Measurements from ENCODE around the gene MAPK13.

The MAPK13 gene

DNA sequence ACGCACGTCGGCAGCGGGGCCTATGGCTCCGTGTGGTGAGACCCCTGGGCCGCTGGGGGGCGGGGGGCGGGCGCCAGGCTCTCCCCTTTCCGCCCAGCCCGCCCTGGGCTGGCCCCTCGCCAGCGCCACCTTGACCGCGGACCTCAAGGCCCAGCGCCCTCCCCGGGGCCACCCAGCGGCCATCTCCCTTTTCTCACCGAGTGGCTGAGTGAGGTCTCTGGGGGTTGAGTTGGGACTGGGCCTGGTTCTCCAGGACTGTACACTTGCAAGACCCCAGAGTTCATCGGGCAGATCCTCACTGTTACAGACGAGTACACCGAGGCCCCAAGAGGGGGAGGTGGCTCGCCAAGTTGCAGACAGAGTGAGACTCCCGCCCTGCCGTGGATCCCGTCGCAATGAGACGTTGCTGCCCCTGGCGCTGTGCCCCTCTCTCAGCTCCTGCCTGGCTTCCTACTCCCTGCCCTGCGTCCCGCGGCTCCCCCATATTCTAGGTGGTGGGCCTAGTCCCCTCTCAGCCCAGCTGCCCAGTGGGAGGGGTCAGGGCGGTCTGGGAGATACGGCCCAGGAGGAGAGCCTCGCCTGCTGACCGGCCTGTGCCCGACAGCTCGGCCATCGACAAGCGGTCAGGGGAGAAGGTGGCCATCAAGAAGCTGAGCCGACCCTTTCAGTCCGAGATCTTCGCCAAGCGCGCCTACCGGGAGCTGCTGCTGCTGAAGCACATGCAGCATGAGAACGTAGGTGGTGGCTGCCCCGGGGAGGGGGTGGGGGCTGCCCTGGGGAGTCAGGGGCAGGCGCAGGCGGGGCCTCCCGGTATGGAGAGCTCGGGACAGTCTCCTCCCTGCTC lies 576 bp downstream of the MAPK13 start (continued):
- TF ChIP-seq, protein P1, sequence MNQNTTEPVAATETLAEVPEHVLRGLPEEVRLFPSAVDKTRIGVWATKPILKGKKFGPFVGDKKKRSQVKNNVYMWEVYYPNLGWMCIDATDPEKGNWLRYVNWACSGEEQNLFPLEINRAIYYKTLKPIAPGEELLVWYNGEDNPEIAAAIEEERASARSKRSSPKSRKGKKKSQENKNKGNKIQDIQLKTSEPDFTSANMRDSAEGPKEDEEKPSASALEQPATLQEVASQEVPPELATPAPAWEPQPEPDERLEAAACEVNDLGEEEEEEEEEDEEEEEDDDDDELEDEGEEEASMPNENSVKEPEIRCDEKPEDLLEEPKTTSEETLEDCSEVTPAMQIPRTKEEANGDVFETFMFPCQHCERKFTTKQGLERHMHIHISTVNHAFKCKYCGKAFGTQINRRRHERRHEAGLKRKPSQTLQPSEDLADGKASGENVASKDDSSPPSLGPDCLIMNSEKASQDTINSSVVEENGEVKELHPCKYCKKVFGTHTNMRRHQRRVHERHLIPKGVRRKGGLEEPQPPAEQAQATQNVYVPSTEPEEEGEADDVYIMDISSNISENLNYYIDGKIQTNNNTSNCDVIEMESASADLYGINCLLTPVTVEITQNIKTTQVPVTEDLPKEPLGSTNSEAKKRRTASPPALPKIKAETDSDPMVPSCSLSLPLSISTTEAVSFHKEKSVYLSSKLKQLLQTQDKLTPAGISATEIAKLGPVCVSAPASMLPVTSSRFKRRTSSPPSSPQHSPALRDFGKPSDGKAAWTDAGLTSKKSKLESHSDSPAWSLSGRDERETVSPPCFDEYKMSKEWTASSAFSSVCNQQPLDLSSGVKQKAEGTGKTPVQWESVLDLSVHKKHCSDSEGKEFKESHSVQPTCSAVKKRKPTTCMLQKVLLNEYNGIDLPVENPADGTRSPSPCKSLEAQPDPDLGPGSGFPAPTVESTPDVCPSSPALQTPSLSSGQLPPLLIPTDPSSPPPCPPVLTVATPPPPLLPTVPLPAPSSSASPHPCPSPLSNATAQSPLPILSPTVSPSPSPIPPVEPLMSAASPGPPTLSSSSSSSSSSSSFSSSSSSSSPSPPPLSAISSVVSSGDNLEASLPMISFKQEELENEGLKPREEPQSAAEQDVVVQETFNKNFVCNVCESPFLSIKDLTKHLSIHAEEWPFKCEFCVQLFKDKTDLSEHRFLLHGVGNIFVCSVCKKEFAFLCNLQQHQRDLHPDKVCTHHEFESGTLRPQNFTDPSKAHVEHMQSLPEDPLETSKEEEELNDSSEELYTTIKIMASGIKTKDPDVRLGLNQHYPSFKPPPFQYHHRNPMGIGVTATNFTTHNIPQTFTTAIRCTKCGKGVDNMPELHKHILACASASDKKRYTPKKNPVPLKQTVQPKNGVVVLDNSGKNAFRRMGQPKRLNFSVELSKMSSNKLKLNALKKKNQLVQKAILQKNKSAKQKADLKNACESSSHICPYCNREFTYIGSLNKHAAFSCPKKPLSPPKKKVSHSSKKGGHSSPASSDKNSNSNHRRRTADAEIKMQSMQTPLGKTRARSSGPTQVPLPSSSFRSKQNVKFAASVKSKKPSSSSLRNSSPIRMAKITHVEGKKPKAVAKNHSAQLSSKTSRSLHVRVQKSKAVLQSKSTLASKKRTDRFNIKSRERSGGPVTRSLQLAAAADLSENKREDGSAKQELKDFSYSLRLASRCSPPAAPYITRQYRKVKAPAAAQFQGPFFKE (tag by site-specific recombination; IDR thresholded peaks at IDR 0.05; ENCODE audit: borderline replicate concordance): no peak
- TF ChIP-seq ZBTB20 (tag by site-specific recombination; IDR thresholded peaks at IDR 0.05) (peak; percentile 30; the same call in 1 of the 2 replicates), ZNF391 (tag by site-specific recombination; IDR thresholded peaks at IDR 0.05; ENCODE audit: borderline replicate concordance, low read depth) (no peak), SP3 (tag by site-specific recombination; IDR thresholded peaks at IDR 0.05) (peak; percentile 67), ZEB2 (tag by site-specific recombination; IDR thresholded peaks at IDR 0.05) (peak; percentile 24; the same call in 1 of the 2 replicates), ZBTB8A (tag by site-specific recombination; IDR thresholded peaks at IDR 0.05) (peak; percentile 90), ZSCAN30 (tag by site-specific recombination; IDR thresholded peaks at IDR 0.05) (peak; percentile 79), GLIS2 (tag by site-specific recombination; IDR thresholded peaks at IDR 0.05) (peak; percentile 75), ZNF423 (tag by site-specific recombination; IDR thresholded peaks at IDR 0.05) (peak; percentile 74; the same call in 1 of the 2 replicates), WT1 (tag by site-specific recombination; IDR thresholded peaks at IDR 0.05) (peak; percentile 21; the same call in 1 of the 2 replicates), ZNF585B (tag by site-specific recombination; IDR thresholded peaks at IDR 0.05) (no peak), GLIS1 (tag by site-specific recombination; IDR thresholded peaks at IDR 0.05) (peak; percentile 60), SP2 (tag by site-specific recombination; IDR thresholded peaks at IDR 0.05) (peak; percentile 45), ZNF560 (tag by site-specific recombination; IDR thresholded peaks at IDR 0.05; ENCODE audit: borderline replicate concordance) (no peak), KLF8 (tag by site-specific recombination; IDR thresholded peaks at IDR 0.05) (peak; percentile 60; the same call in 1 of the 2 replicates), ZBTB17 (tag by site-specific recombination; IDR thresholded peaks at IDR 0.05) (peak; percentile 88), ZNF76 (tag by site-specific recombination; IDR thresholded peaks at IDR 0.05; ENCODE audit: borderline replicate concordance, low read depth) (peak; percentile 31; the same call in 1 of the 2 replicates), ZBTB48 (tag by site-specific recombination; IDR thresholded peaks at IDR 0.05) (peak; percentile 66), ZNF2 (tag by site-specific recombination; IDR thresholded peaks at IDR 0.05) (0 out of 2 replicates have a peak, but pooled peaks have one; percentile 27), ZFHX2 (tag by site-specific recombination; conservative IDR thresholded peaks at IDR 0.05) (peak; percentile 73)
- TF ChIP-seq, protein P2, sequence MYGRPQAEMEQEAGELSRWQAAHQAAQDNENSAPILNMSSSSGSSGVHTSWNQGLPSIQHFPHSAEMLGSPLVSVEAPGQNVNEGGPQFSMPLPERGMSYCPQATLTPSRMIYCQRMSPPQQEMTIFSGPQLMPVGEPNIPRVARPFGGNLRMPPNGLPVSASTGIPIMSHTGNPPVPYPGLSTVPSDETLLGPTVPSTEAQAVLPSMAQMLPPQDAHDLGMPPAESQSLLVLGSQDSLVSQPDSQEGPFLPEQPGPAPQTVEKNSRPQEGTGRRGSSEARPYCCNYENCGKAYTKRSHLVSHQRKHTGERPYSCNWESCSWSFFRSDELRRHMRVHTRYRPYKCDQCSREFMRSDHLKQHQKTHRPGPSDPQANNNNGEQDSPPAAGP (tag by site-specific recombination; IDR thresholded peaks at IDR 0.05): 0 out of 2 replicates have a peak, but pooled peaks have one; percentile 33
- TF ChIP-seq, protein P3, sequence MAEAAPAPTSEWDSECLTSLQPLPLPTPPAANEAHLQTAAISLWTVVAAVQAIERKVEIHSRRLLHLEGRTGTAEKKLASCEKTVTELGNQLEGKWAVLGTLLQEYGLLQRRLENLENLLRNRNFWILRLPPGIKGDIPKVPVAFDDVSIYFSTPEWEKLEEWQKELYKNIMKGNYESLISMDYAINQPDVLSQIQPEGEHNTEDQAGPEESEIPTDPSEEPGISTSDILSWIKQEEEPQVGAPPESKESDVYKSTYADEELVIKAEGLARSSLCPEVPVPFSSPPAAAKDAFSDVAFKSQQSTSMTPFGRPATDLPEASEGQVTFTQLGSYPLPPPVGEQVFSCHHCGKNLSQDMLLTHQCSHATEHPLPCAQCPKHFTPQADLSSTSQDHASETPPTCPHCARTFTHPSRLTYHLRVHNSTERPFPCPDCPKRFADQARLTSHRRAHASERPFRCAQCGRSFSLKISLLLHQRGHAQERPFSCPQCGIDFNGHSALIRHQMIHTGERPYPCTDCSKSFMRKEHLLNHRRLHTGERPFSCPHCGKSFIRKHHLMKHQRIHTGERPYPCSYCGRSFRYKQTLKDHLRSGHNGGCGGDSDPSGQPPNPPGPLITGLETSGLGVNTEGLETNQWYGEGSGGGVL (tag by site-specific recombination; IDR thresholded peaks at IDR 0.05): peak; percentile 30
- TF ChIP-seq, protein P4, sequence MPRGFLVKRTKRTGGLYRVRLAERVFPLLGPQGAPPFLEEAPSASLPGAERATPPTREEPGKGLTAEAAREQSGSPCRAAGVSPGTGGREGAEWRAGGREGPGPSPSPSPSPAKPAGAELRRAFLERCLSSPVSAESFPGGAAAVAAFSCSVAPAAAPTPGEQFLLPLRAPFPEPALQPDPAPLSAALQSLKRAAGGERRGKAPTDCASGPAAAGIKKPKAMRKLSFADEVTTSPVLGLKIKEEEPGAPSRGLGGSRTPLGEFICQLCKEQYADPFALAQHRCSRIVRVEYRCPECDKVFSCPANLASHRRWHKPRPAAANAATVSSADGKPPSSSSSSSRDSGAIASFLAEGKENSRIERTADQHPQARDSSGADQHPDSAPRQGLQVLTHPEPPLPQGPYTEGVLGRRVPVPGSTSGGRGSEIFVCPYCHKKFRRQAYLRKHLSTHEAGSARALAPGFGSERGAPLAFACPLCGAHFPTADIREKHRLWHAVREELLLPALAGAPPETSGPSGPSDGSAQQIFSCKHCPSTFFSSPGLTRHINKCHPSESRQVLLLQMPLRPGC (tag by site-specific recombination; IDR thresholded peaks at IDR 0.05): no peak
- TF ChIP-seq, protein P5, sequence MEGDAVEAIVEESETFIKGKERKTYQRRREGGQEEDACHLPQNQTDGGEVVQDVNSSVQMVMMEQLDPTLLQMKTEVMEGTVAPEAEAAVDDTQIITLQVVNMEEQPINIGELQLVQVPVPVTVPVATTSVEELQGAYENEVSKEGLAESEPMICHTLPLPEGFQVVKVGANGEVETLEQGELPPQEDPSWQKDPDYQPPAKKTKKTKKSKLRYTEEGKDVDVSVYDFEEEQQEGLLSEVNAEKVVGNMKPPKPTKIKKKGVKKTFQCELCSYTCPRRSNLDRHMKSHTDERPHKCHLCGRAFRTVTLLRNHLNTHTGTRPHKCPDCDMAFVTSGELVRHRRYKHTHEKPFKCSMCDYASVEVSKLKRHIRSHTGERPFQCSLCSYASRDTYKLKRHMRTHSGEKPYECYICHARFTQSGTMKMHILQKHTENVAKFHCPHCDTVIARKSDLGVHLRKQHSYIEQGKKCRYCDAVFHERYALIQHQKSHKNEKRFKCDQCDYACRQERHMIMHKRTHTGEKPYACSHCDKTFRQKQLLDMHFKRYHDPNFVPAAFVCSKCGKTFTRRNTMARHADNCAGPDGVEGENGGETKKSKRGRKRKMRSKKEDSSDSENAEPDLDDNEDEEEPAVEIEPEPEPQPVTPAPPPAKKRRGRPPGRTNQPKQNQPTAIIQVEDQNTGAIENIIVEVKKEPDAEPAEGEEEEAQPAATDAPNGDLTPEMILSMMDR (tag by site-specific recombination; IDR thresholded peaks at IDR 0.05): peak; percentile 69

Measured in HEK293 (cell line).